ENCODE measurements around the gene PAPPA. TPM values are rescaled to one million over a fixed set of nuclear protein-coding genes. Genes with fewer than 3 reads are reported as not detected.

PAPPA gene
- total and polyA plus RNA-seq, 2 of the 8 experiments (the other 6 are each of a cell fraction or from before 2014, with no cell fraction given): 0.18 to 0.63 TPM

GRCh38 chr9:116434314-116434713, 280.7 kb downstream of the PAPPA start (continued):
- TF ChIP-seq CHD7 (IDR thresholded peaks at IDR 0.05; ENCODE audit: insufficient replicate concordance, low read length) (no peak), CTCF (IDR thresholded peaks at IDR 0.05; ENCODE audit: control extremely low read depth in 1 of 3, insufficient read depth in 1 of 3, low read depth in 1 of 3, low read length in 3 of 3) (no peak), EZH2 (IDR thresholded peaks at IDR 0.05; ENCODE audit: low read depth, low read length, severe bottlenecking) (no peak), CREB1 (IDR thresholded peaks at IDR 0.05) (no peak), BCL11A (IDR thresholded peaks at IDR 0.05; ENCODE audit: low read depth in 2 of 2, low read length in 2 of 2) (no peak), EGR1 (IDR thresholded peaks at IDR 0.05; ENCODE audit: borderline replicate concordance, low read depth, low read length) (no peak), HDAC2 (IDR thresholded peaks at IDR 0.05; ENCODE audit: borderline replicate concordance in 1 of 2, low read depth in 2 of 2, low read length in 2 of 2) (no peak), ASH2L (IDR thresholded peaks at IDR 0.05; ENCODE audit: low read length) (no peak), SAP30 (IDR thresholded peaks at IDR 0.05; ENCODE audit: insufficient read depth, insufficient replicate concordance, low read length) (no peak)

All from H1 (cell line).